K562 (cell line): ENCODE results near the gene BRWD1. TPM values are rescaled to one million over a fixed set of nuclear protein-coding genes. Genes with fewer than 3 reads are reported as not detected.
A peak's percentile ranks its signal among the peaks of the same experiment; 100 is the strongest.

ENCODE experiments used
- DDX20 ChIP-seq: fragments of 450-650 bp; IDR thresholded peaks from 2 replicates; pipeline ENCODE4 v1.6.1; 2016; ENCODE audit warnings: missing genetic modification characterization, low read depth, mild to moderate bottlenecking, missing compliant biosample characterization, moderate library complexity
- ERF ChIP-seq: fragments of 450-650 bp; formaldehyde crosslinking; IDR thresholded peaks from 2 replicates; pipeline ENCODE4 v1.4.0; 2020; ENCODE audit warnings: mild to moderate bottlenecking, mixed read lengths
- ESRRB ChIP-seq: fragments of 250-450 bp; sonication (Bioruptor Pico); IDR thresholded peaks from 2 replicates; pipeline ENCODE4 v1.5.0; 2020; ENCODE audit warnings: mild to moderate bottlenecking, moderate library complexity, borderline replicate concordance
- FOXJ2 ChIP-seq: fragments of 200-800 bp; sonication (Bioruptor generic); IDR thresholded peaks from 2 replicates; pipeline ENCODE4 v1.6.1; 2016; ENCODE audit warnings: missing genetic modification characterization, missing compliant biosample characterization
- HDGF ChIP-seq: fragments of 450-650 bp; IDR thresholded peaks from 2 replicates; pipeline ENCODE4 v1.6.1; 2016
- MIER1 ChIP-seq: fragments of 450-650 bp; IDR thresholded peaks from 2 replicates; pipeline ENCODE4 v1.6.1; 2016; ENCODE audit warnings: antibody characterized with exemption, mild to moderate bottlenecking, low read depth
- NFIX ChIP-seq: fragments of 250-450 bp; sonication (Bioruptor Pico); IDR thresholded peaks from 2 replicates; pipeline ENCODE4 v1.4.0; 2020; ENCODE audit warnings: low read depth, mild to moderate bottlenecking, moderate library complexity
- NFRKB ChIP-seq: fragments of 450-650 bp; IDR thresholded peaks from 2 replicates; pipeline ENCODE4 v1.6.1; 2016; ENCODE audit warnings: low read depth
- PCBP1 ChIP-seq: fragments of 200-400 bp; formaldehyde crosslinking; IDR thresholded peaks from 2 replicates; pipeline ENCODE4 v1.6.1; 2018; ENCODE audit warnings: mild to moderate bottlenecking, low read depth, low read length; ENCODE audit not compliant: poor library complexity, severe bottlenecking
- POLR2A ChIP-seq: fragments of 450-650 bp; conservative IDR thresholded peaks from 2 replicates; pipeline ENCODE4 v1.6.1; 2016
- POLR3A ChIP-seq: IDR thresholded peaks from 2 replicates; pipeline ENCODE4 v1.6.1; 2011; ENCODE audit warnings: borderline replicate concordance, mild to moderate bottlenecking, moderate library complexity; ENCODE audit not compliant: insufficient read length, insufficient read depth; ENCODE audit errors: extremely low read depth
- SAFB2 ChIP-seq: fragments of 200-400 bp; formaldehyde crosslinking; IDR thresholded peaks from 2 replicates; pipeline ENCODE4 v1.6.1; 2018; ENCODE audit warnings: borderline replicate concordance, low read length, low read depth, moderate library complexity; ENCODE audit not compliant: severe bottlenecking
- TBP ChIP-seq: optimal IDR thresholded peaks from 2 replicates; pipeline ENCODE3; 2011; ENCODE audit warnings: low read depth, low read length, improper control_type of control experiment
- ZNF133 ChIP-seq: fragments of 250-450 bp; sonication (Bioruptor Pico); IDR thresholded peaks from 2 replicates; pipeline ENCODE4 v1.4.0; 2020; ENCODE audit warnings: mild to moderate bottlenecking
- ZNF134 ChIP-seq: fragments of 250-450 bp; sonication (Bioruptor Pico); conservative IDR thresholded peaks from 2 replicates; pipeline ENCODE4 v1.4.0; 2020
- ZNF184 ChIP-seq: sonication (generic); formaldehyde crosslinking; IDR thresholded peaks from 2 replicates; pipeline ENCODE4 v1.5.0; 2020; ENCODE audit warnings: missing genetic modification reagents
- ZNF41 ChIP-seq: fragments of 250-450 bp; sonication (Bioruptor Pico); conservative IDR thresholded peaks from 2 replicates; pipeline ENCODE4 v1.4.0; 2020; ENCODE audit warnings: mild to moderate bottlenecking
- ZNF561 ChIP-seq: fragments of 450-650 bp; formaldehyde crosslinking; conservative IDR thresholded peaks from 2 replicates; pipeline ENCODE4 v1.4.0; 2020; ENCODE audit warnings: mild to moderate bottlenecking, moderate library complexity
- ZNF780A ChIP-seq: fragments of 250-450 bp; sonication (Bioruptor Pico); IDR thresholded peaks from 2 replicates; pipeline ENCODE4 v1.5.0; 2021; ENCODE audit warnings: mild to moderate bottlenecking
- polyA plus RNA-seq, 8 experiments: library from polyadenylated mRNA; depleted of rRNA in 4 of 8; stranded (reverse) in 5 of 8; unstranded in 3 of 8; fragments of >200 nt; fragmentation: Nextera tagmentation in 2 of 8; fragmentation: Illumina TruSeq in 1 of 8; extraction: Ambion mirVana in 2 of 8; extraction: Trizol in 1 of 8; gene quantifications; 2 replicates each; pipeline versions ENCODE4 v1.2.1 to v1.2.3, GENCODE V29; 2011 to 2014; ENCODE audit warnings: inconsistent platforms in 1 of 8, missing spikeins in 1 of 8
- total RNA-seq, 7 experiments: library from RNA; depleted of rRNA in 6 of 7; stranded (reverse); fragments of >200 nt in 6 of 7; fragmentation: Illumina TruSeq in 2 of 7; extraction: Trizol in 2 of 7; gene quantifications; 2 replicates each; pipeline versions ENCODE4 v1.2.1 to v1.2.3, GENCODE V29; 2011 to 2021; ENCODE audit warnings: low replicate concordance in 1 of 7
- TF ChIP-seq, protein P1 (sequence below), 2 experiments: fragments of 450-650 bp; formaldehyde crosslinking in 1 of 2; IDR thresholded peaks; 2 replicates each; pipeline versions ENCODE4 v1.4.0 to v1.6.1; 2014 to 2020; ENCODE audit warnings: mild to moderate bottlenecking in 2 of 2, borderline replicate concordance in 1 of 2, low read depth in 1 of 2
- TF ChIP-seq, protein P2 (sequence below): sonication (generic); formaldehyde crosslinking; IDR thresholded peaks from 2 replicates; pipeline ENCODE4 v1.8.1; 2023; ENCODE audit warnings: mild to moderate bottlenecking, missing genetic modification reagents, moderate library complexity

Gene BRWD1
- total and polyA plus RNA-seq, 9 of the 15 experiments (the other 6 are each of a cell fraction or from before 2014, with no cell fraction given) = 10.1 to 60.2 (median 34.1) TPM

DNA sequence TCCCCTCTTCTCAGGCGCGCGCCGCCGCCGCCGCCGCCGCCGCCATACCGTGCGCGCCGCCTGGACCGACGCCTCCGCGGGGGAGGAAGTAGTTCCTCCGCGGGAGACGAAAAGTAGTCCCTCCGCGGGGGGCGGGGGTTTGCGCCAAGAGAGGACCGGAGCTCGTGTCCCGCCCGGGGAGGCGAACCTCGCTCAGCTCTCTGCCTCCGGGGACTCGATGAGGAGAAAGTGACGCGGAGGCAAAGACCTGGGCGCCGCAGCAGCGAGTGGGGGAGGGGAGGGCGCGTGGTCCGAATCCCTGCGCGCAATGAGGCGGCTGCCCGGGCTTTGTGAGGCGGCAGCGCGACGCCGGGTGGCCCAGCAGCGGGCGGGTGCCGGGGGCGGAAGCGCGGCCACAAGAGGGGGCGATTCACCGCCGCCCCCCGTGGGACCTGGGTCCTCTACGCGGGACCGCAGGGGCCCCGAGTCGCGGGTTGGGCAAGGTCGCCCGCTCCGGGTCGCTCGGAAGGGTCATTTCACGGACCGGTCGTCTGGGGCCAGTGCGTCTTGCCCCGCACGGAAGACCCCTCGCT lies at the start of gene BRWD1 (continued):
- TF ChIP-seq, protein P1, sequence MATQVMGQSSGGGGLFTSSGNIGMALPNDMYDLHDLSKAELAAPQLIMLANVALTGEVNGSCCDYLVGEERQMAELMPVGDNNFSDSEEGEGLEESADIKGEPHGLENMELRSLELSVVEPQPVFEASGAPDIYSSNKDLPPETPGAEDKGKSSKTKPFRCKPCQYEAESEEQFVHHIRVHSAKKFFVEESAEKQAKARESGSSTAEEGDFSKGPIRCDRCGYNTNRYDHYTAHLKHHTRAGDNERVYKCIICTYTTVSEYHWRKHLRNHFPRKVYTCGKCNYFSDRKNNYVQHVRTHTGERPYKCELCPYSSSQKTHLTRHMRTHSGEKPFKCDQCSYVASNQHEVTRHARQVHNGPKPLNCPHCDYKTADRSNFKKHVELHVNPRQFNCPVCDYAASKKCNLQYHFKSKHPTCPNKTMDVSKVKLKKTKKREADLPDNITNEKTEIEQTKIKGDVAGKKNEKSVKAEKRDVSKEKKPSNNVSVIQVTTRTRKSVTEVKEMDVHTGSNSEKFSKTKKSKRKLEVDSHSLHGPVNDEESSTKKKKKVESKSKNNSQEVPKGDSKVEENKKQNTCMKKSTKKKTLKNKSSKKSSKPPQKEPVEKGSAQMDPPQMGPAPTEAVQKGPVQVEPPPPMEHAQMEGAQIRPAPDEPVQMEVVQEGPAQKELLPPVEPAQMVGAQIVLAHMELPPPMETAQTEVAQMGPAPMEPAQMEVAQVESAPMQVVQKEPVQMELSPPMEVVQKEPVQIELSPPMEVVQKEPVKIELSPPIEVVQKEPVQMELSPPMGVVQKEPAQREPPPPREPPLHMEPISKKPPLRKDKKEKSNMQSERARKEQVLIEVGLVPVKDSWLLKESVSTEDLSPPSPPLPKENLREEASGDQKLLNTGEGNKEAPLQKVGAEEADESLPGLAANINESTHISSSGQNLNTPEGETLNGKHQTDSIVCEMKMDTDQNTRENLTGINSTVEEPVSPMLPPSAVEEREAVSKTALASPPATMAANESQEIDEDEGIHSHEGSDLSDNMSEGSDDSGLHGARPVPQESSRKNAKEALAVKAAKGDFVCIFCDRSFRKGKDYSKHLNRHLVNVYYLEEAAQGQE (IDR thresholded peaks at IDR 0.05; ENCODE audit: borderline replicate concordance) = peak; percentile 80
- TF ChIP-seq, protein P1 (CRISPR knock-in tag; IDR thresholded peaks at IDR 0.05; ENCODE audit: low read depth) = peak; percentile 73; the same call in 1 of the 2 replicates
- TF ChIP-seq ZNF184 (CRISPR knock-in tag) (no peak), ESRRB (CRISPR knock-in tag) (no peak), PCBP1 (peak; percentile 100), ZNF41 (CRISPR knock-in tag) (peak; percentile 33; the same call in 1 of the 2 replicates), ZNF133 (CRISPR knock-in tag) (peak; percentile 73; the same call in 1 of the 2 replicates), TBP (peak; percentile 93), NFIX (CRISPR knock-in tag) (no peak), ZNF780A (CRISPR knock-in tag) (no peak), DDX20 (tag) (no peak), ERF (no peak; the same call in none of the 2 replicates), POLR2A (peak; percentile 89), ZNF561 (CRISPR knock-in tag) (peak; percentile 63; the same call in 1 of the 2 replicates), SAFB2 (no peak), ZNF134 (CRISPR knock-in tag) (peak; percentile 32; the same call in 1 of the 2 replicates), POLR3A (no peak), MIER1 (peak; percentile 73; the same call in 1 of the 2 replicates), HDGF (no peak), FOXJ2 (tag) (peak; percentile 83), NFRKB (peak; percentile 100)
- TF ChIP-seq, protein P2, sequence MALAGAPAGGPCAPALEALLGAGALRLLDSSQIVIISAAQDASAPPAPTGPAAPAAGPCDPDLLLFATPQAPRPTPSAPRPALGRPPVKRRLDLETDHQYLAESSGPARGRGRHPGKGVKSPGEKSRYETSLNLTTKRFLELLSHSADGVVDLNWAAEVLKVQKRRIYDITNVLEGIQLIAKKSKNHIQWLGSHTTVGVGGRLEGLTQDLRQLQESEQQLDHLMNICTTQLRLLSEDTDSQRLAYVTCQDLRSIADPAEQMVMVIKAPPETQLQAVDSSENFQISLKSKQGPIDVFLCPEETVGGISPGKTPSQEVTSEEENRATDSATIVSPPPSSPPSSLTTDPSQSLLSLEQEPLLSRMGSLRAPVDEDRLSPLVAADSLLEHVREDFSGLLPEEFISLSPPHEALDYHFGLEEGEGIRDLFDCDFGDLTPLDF (CRISPR knock-in tag) = peak; percentile 65; the same call in 1 of the 2 replicates
